OCI-LY7 (cell line): ENCODE results near the gene API5.

ENCODE experiments used
- EZH2phosphoT487 ChIP-seq: fragments of 200-600 bp; sonication (generic); IDR thresholded peaks from 2 replicates; pipeline ENCODE4 v1.6.1; 2018; ENCODE audit warnings: low read depth, borderline replicate concordance, mild to moderate bottlenecking, mixed run types, antibody characterized with exemption, low read length, moderate library complexity, mixed read lengths
- TF ChIP-seq, protein P1 (sequence below): fragments of 200-600 bp; sonication (generic); conservative IDR thresholded peaks from 2 replicates; pipeline ENCODE4 v1.5.1; 2014; ENCODE audit warnings: mild to moderate bottlenecking, antibody characterized with exemption, low read length, moderate library complexity, mixed read lengths

DNA sequence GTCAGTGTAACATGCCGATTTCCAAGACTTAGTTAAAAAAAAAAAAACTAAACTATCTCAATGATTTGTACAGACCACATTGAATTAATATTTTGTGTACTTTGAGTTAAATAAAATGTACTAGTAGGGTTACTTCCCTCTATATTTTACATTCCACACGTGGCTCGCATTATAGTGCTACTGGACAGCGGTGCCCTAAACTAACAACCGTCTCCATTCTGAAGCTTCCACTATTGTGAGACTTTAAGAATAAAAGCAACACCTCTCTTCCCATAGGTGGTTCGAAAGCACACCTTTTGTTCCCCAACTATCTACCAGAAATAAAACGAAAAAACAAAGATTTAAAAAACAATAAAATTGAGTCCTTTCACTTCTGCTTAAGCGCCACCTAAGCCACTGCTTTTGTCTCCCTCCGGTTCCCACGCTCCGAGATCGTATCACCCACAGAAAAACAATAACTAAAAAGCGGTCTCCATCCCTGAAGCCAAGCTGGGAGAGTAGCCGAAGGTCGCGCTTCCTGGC is 46.5 kb downstream of the API5 start:
- TF ChIP-seq, protein P1, sequence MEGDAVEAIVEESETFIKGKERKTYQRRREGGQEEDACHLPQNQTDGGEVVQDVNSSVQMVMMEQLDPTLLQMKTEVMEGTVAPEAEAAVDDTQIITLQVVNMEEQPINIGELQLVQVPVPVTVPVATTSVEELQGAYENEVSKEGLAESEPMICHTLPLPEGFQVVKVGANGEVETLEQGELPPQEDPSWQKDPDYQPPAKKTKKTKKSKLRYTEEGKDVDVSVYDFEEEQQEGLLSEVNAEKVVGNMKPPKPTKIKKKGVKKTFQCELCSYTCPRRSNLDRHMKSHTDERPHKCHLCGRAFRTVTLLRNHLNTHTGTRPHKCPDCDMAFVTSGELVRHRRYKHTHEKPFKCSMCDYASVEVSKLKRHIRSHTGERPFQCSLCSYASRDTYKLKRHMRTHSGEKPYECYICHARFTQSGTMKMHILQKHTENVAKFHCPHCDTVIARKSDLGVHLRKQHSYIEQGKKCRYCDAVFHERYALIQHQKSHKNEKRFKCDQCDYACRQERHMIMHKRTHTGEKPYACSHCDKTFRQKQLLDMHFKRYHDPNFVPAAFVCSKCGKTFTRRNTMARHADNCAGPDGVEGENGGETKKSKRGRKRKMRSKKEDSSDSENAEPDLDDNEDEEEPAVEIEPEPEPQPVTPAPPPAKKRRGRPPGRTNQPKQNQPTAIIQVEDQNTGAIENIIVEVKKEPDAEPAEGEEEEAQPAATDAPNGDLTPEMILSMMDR, result no peak
- no peak for TF ChIP-seq EZH2phosphoT487
